GM23248 (cell line): ENCODE data around the gene KLHL22. TPM values are rescaled to one million over a fixed set of nuclear protein-coding genes. Genes with fewer than 3 reads are reported as not detected.

Experiments used
- DNase-seq: peaks from one replicate; pipeline ENCODE4 v3.0.0-alpha.2; 2015
- H2AFZ ChIP-seq: fragments of 200-600 bp; sonication (generic); 2 replicates; pipeline ENCODE4 v1.6.1; 2016; ENCODE audit warnings: antibody characterized with exemption
- H3F3A ChIP-seq: fragments of 200-600 bp; sonication (generic); 2 replicates; pipeline ENCODE4 v1.6.1; 2016; ENCODE audit warnings: mild to moderate bottlenecking, antibody characterized with exemption, mixed run types; ENCODE audit not compliant: insufficient read depth
- H3K27ac ChIP-seq: fragments of 200-600 bp; sonication (generic); 2 replicates; pipeline ENCODE4 v1.5.1; 2016; ENCODE audit warnings: mild to moderate bottlenecking
- H3K27me3 ChIP-seq: fragments of 200-600 bp; sonication (generic); replicated peaks from 2 replicates; pipeline ENCODE4 v1.6.1; 2016; ENCODE audit warnings: mild to moderate bottlenecking; ENCODE audit not compliant: insufficient read depth
- H3K36me3 ChIP-seq: fragments of 200-600 bp; sonication (generic); 2 replicates; pipeline ENCODE4 v1.6.1; 2016; ENCODE audit warnings: low read depth, mild to moderate bottlenecking
- H3K4me1 ChIP-seq: fragments of 200-600 bp; sonication (generic); 2 replicates; pipeline ENCODE4 v1.6.1; 2016; ENCODE audit warnings: mild to moderate bottlenecking; ENCODE audit not compliant: insufficient read depth
- H3K4me2 ChIP-seq: fragments of 200-600 bp; sonication (generic); one replicate; pipeline ENCODE4 v1.6.1; 2016; ENCODE audit warnings: mild to moderate bottlenecking; ENCODE audit not compliant: unreplicated experiment
- H3K4me3 ChIP-seq: fragments of 200-600 bp; sonication (generic); 2 replicates; pipeline ENCODE4 v1.5.1; 2016; ENCODE audit warnings: mild to moderate bottlenecking
- H3K79me2 ChIP-seq: fragments of 200-600 bp; sonication (generic); 2 replicates; pipeline ENCODE4 v1.6.1; 2016; ENCODE audit warnings: mild to moderate bottlenecking; ENCODE audit not compliant: insufficient read depth
- H3K9ac ChIP-seq: fragments of 200-600 bp; sonication (generic); 2 replicates; pipeline ENCODE4 v1.6.1; 2016; ENCODE audit warnings: mild to moderate bottlenecking
- H3K9me2 ChIP-seq: fragments of 200-600 bp; sonication (generic); 2 replicates; pipeline ENCODE4 v1.6.1; 2016; ENCODE audit warnings: mixed run types, mild to moderate bottlenecking, moderate library complexity; ENCODE audit not compliant: insufficient read depth
- H3K9me3 ChIP-seq: fragments of 200-600 bp; sonication (generic); one replicate; pipeline ENCODE4 v1.6.1; 2017; ENCODE audit warnings: low read depth
- H4K20me1 ChIP-seq: fragments of 200-600 bp; sonication (generic); 2 replicates; pipeline ENCODE4 v1.6.0; 2016; ENCODE audit not compliant: insufficient read depth
- EZH2 ChIP-seq: fragments of 200-600 bp; sonication (generic); IDR thresholded peaks from 2 replicates; pipeline ENCODE4 v1.6.1; 2018; ENCODE audit warnings: antibody characterized with exemption, mild to moderate bottlenecking; ENCODE audit not compliant: insufficient read depth, poor library complexity, severe bottlenecking
- EZH2phosphoT487 ChIP-seq: fragments of 200-600 bp; sonication (generic); IDR thresholded peaks from 2 replicates; pipeline ENCODE4 v1.6.1; 2018; ENCODE audit warnings: antibody characterized with exemption, moderate library complexity, mild to moderate bottlenecking, low read depth; ENCODE audit not compliant: insufficient read depth
- WGBS, 2 experiments: methylation state at CpG; one replicate each; pipeline ENCODE4 v1.1.6; 2015 to 2017; ENCODE audit warnings: low lambda C conversion rate in 2 of 2, low coverage in 1 of 2; ENCODE audit errors: missing lambda C conversion rate in 2 of 2; 5-methylcytosine and 5-hydroxymethylcytosine counted together
- in situ Hi-C: fragments of 300-500 bp; cut with MboI; formaldehyde crosslinking; loops from 2 replicates; pipeline ENCODE4 v1.15.0; 2020
- polyA plus RNA-seq: library from polyadenylated mRNA; unstranded; fragments of >200 nt; fragmentation: Nextera tagmentation; extraction: Ambion mirVana; gene quantifications from 2 replicates; pipeline ENCODE4 v1.2.1, GENCODE V29; 2016
- total RNA-seq: library from RNA; depleted of rRNA; stranded (reverse); fragments of >200 nt; shearing (Covaris generic); gene quantifications from 2 replicates; pipeline ENCODE4 v1.2.3, GENCODE V29; 2014

The KLHL22 gene
- total and polyA plus RNA-seq, 2 experiments from 2014 or later, result 19.0 to 41.3 TPM

DNA sequence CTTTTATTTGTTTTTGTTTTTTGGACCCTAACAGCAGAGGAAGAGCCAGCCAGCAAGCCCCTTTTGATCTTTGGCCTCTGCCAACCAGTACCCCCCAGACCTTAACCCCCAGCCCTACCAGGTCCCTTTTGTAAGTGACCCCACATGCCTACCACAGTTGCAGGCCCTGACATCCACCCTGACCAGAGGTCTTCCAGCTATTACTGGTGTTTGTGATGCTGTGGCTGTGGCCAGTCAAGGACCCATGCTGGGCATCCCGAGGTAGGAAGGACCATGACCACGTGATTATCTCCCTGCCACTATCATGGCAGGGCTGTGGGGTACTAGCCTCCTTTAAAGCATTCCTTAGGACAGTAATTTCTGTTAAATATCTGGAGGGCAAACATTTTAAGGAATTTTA, 20.8 kb upstream of the KLHL22 start:
- WGBS, 2 experiments, result 75 to 84% methylated on average over 2 of the region's 2 CpGs
- no peak for TF ChIP-seq EZH2phosphoT487
- TF ChIP-seq EZH2, result no peak
- Histone ChIP-seq H3K4me2 (no peak overlapping the region), H3K9me2 (no peaks in the 10 kb centered on the region), H3K27ac (peak overlapping the region; percentile 34), H3K4me3 (no peak overlapping the region), H3K4me1 (peaks cover 40% of the 10 kb centered on the region), H4K20me1 (peaks cover 7% of the 10 kb centered on the region; the same call in 1 of the 2 replicates), H3K27me3 (no peaks in the 10 kb centered on the region), H3F3A (peaks cover 43% of the 10 kb centered on the region), H3K9me3 (no peaks in the 10 kb centered on the region), H3K9ac (no peak overlapping the region), H3K36me3 (peaks cover 15% of the 10 kb centered on the region; the same call in 1 of the 2 replicates), H3K79me2 (peaks cover 100% of the 10 kb centered on the region), H2AFZ (no peak overlapping the region)
- in situ Hi-C loops, result no loop called here
- no peak for DNase-seq

DNA sequence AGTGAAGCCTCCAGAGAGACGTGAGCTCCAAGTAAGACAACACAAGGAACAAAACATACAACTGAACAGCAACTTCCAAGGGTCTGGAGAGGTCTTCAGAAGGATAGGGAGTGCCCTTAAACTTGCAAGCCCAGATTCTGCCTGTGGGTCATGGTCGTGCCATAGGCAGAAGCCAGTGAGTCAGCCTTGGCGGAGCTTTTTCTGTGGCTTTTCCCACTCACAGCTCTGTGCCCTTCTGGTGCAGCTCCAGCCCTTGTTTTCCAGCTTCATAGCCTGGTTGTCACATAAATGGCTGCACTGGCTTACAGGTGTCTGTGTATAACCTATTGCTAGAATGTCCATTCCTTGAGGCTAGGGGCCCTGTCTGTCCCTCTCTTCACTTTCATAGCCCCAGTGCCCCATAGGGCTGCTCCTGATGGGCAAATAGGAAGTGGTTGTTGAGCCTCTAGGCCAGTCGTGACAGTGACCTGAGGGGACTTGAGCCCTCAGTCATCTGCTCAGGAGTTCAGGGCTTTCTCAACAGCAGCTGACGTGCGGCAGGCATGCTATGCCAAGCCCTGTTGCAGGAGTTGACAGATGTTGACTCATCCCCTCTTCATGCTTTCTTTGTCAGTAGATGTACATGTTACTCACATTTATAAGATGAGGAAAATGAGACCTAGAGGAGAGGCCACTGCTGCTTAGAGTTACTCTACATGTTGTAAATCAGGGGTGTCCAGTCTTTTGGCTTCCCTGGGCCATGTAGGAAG, 19.2 kb upstream of the KLHL22 start:
- H2AFZ ChIP-seq, result no peak overlapping the region
- peak; percentile 97 for DNase-seq
- peaks cover 100% of the 10 kb centered on the region for H3K79me2 ChIP-seq
- peak overlapping the region; percentile 49 for H3K4me2 ChIP-seq
- whole genome bisulfite sequencing, 2 experiments, result 14 to 16% methylated on average over 6 of the region's 6 CpGs
- H3K4me1 ChIP-seq, result peaks cover 43% of the 10 kb centered on the region
- H3K4me3 ChIP-seq, result no peak overlapping the region
- peaks cover 43% of the 10 kb centered on the region for H3F3A ChIP-seq
- peaks cover 7% of the 10 kb centered on the region; the same call in 1 of the 2 replicates for H4K20me1 ChIP-seq
- H3K27me3 ChIP-seq, result no peaks in the 10 kb centered on the region
- H3K9me3 ChIP-seq, result no peaks in the 10 kb centered on the region
- no peaks in the 10 kb centered on the region for H3K9me2 ChIP-seq
- 0 out of 2 replicates have a peak, but pooled peaks cover 9% of the 10 kb centered on the region for H3K36me3 ChIP-seq
- TF ChIP-seq EZH2 (no peak), EZH2phosphoT487 (no peak)
- H3K27ac ChIP-seq, result peak overlapping the region; percentile 93
- in situ Hi-C loops, result no loop called here
- H3K9ac ChIP-seq, result peak overlapping the region; percentile 70

DNA sequence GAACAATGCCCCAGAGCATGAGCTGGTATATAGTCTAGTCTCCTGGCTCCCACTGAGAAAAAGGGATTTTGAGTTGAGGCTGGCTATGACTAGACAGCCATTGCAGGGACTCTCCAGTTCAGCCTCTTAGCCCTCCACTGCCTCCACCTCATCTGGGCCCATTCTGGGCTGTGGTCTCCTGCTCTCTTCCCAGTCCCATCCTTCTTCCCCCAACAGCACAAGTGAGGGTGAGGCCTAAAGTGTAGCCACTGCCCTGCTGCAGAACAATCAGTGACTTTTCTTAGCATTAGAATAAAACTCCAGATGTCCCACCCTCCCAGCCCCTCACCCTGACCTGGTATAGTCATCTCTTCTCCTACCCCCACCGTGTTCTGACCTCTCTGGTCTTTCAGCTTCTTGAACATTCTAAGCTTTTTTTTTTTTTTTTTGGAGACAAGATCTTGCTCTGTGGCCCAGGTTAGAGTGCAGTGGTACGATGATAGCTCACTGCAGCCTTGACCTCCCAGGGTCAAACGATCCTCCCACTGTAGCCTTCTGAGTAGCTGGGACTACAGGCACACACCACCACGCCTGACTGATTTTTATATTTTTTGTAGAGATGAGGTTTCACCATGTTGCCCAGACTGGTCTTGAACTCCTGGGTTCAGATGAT, 16.1 kb upstream of the KLHL22 start:
- in situ Hi-C loops, result no loop called here
- Histone ChIP-seq H4K20me1 (peaks cover 7% of the 10 kb centered on the region; the same call in 1 of the 2 replicates), H3K4me3 (no peak overlapping the region), H3K4me2 (no peak overlapping the region), H3K27ac (peak overlapping the region; percentile 99), H3K9ac (0 out of 2 replicates have a peak overlapping the region, but pooled peaks have one; percentile 29), H3K79me2 (peaks cover 98% of the 10 kb centered on the region), H3K27me3 (no peaks in the 10 kb centered on the region), H3K9me2 (no peaks in the 10 kb centered on the region), H2AFZ (no peak overlapping the region), H3K4me1 (peaks cover 46% of the 10 kb centered on the region), H3K9me3 (no peaks in the 10 kb centered on the region), H3F3A (peaks cover 48% of the 10 kb centered on the region), H3K36me3 (0 out of 2 replicates have a peak, but pooled peaks cover 6% of the 10 kb centered on the region)
- WGBS, 2 experiments, result 84 to 88% methylated on average over 4 of the region's 4 CpGs
- no peak for DNase-seq
- TF ChIP-seq EZH2 (no peak), EZH2phosphoT487 (no peak)

DNA sequence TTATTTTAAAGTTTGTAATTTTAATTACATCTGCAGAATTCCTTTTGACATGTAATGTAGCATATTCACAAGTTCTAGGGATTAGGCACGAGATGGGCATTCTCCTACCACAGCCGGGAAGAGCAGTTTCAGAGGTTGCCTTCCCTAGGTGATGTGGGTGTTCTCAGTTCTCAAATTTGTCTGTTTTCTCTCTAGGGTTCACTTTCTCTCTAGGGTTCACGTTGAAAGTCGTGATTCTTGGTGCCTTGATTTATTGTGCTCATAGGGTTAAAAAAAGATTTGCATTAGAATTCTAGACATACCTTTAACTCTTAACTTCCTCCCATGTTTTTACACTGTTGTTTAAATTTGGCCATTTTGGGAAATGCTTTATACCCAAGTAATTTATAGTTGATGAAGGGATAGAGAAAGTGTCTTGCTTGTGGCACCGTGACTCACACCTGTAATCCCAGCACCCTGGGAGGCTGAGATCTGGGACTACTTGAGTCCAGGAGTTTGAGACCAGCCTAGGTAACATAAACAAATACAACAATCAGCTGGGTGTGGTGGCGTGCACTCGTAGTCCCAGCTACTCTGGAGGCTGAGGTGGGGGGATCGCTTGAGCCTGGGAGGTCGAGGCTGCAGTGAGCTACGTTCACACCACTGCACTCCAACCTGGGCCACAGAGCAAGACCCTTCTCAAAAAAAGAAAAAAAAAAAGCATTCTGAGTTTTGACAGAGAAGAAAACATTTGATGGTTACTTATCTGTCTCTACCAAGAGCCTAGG, 15.4 kb upstream of the KLHL22 start:
- peak; percentile 20 for DNase-seq
- Histone ChIP-seq H3K4me3 (peak overlapping the region; percentile 93), H3K27me3 (no peaks in the 10 kb centered on the region), H3K4me2 (peak overlapping the region; percentile 93), H2AFZ (no peak overlapping the region), H3K36me3 (0 out of 2 replicates have a peak, but pooled peaks cover 6% of the 10 kb centered on the region), H3K4me1 (peaks cover 43% of the 10 kb centered on the region), H3K79me2 (peaks cover 91% of the 10 kb centered on the region), H3F3A (peaks cover 43% of the 10 kb centered on the region), H3K27ac (peak overlapping the region; percentile 99), H3K9me2 (no peaks in the 10 kb centered on the region), H4K20me1 (peaks cover 7% of the 10 kb centered on the region; the same call in 1 of the 2 replicates), H3K9ac (peak overlapping the region; percentile 29), H3K9me3 (no peaks in the 10 kb centered on the region)
- TF ChIP-seq EZH2phosphoT487 (no peak), EZH2 (no peak)
- in situ Hi-C loops, result no loop called here
- 82% methylated on average over 10 of the region's 10 CpGs for WGBS, 2 experiments
